ENCODE results near the gene RNF150. TPM values are rescaled to one million over a fixed set of nuclear protein-coding genes. Genes with fewer than 3 reads are reported as not detected.

Gene RNF150
- total and polyA plus RNA-seq, 2 experiments from 2014 or later = 4.2 to 9.2 TPM

DNA sequence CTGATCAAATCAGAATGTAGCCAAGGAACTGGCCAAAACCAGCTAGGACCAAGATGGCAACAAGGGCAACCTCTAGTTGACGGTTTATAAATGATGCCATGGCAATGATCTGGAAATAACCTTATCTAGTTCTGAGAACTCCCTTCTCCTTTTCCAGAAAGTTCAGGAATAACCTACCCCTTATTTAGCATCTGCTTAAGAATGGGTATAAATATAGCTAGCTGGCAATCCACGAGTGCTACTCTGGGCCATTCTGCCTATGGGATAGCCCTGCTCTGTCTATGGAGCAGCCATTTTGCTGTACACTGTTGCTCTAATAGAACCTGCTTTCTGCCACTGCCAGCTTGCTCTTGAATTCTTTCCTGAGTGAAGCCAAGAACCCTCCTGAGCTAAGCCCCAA is 192.7 kb downstream of the RNF150 start:
- no peak overlapping the region for H2AFZ ChIP-seq
- H4K20me1 ChIP-seq (ENCODE audit: insufficient read depth, poor library complexity, severe bottlenecking) = no peaks in the 10 kb centered on the region
- no peak overlapping the region for H3K27ac ChIP-seq
- H3K36me3 ChIP-seq (replicated peaks; ENCODE audit: insufficient read depth, low read depth) = no peaks in the 10 kb centered on the region
- TF ChIP-seq, protein P1, sequence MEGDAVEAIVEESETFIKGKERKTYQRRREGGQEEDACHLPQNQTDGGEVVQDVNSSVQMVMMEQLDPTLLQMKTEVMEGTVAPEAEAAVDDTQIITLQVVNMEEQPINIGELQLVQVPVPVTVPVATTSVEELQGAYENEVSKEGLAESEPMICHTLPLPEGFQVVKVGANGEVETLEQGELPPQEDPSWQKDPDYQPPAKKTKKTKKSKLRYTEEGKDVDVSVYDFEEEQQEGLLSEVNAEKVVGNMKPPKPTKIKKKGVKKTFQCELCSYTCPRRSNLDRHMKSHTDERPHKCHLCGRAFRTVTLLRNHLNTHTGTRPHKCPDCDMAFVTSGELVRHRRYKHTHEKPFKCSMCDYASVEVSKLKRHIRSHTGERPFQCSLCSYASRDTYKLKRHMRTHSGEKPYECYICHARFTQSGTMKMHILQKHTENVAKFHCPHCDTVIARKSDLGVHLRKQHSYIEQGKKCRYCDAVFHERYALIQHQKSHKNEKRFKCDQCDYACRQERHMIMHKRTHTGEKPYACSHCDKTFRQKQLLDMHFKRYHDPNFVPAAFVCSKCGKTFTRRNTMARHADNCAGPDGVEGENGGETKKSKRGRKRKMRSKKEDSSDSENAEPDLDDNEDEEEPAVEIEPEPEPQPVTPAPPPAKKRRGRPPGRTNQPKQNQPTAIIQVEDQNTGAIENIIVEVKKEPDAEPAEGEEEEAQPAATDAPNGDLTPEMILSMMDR (IDR thresholded peaks at IDR 0.05; ENCODE audit: poor library complexity) = no peak
- TF ChIP-seq EZH2 (IDR thresholded peaks at IDR 0.05; ENCODE audit: borderline replicate concordance) = no peak
- TF ChIP-seq EZH2phosphoT487 (IDR thresholded peaks at IDR 0.05; ENCODE audit: low read depth, severe bottlenecking, unreplicated experiment) = no peak
- no peaks in the 10 kb centered on the region for H3K9me2 ChIP-seq (replicated peaks; ENCODE audit: insufficient read depth)
- no peak for DNase-seq (ENCODE audit: low spot score)
- no peak overlapping the region for H3K4me3 ChIP-seq
- H3K79me2 ChIP-seq = no peaks in the 10 kb centered on the region
- H3K4me1 ChIP-seq (ENCODE audit: insufficient read depth) = peaks cover 7% of the 10 kb centered on the region
- no peak overlapping the region for H3K4me2 ChIP-seq
- no peaks in the 10 kb centered on the region for H3K9me3 ChIP-seq (ENCODE audit: low read depth)
- H3K27me3 ChIP-seq = no peaks in the 10 kb centered on the region
- WGBS (ENCODE audit: low lambda C conversion rate, missing lambda C conversion rate) = 93% methylated on average over 2 of the region's 2 CpGs

- Histone ChIP-seq H3K9me3 (ENCODE audit: low read depth) (no peaks in the 10 kb centered on the region), H3K27ac (no peak overlapping the region), H3K4me3 (no peak overlapping the region), H2AFZ (no peak overlapping the region), H4K20me1 (ENCODE audit: insufficient read depth, poor library complexity, severe bottlenecking) (no peaks in the 10 kb centered on the region), H3K4me2 (no peak overlapping the region), H3K4me1 (ENCODE audit: insufficient read depth) (peaks cover 7% of the 10 kb centered on the region), H3K36me3 (replicated peaks; ENCODE audit: insufficient read depth, low read depth) (no peaks in the 10 kb centered on the region), H3K27me3 (no peaks in the 10 kb centered on the region), H3K79me2 (no peaks in the 10 kb centered on the region), H3K9me2 (replicated peaks; ENCODE audit: insufficient read depth) (no peaks in the 10 kb centered on the region)
- no peak for DNase-seq (ENCODE audit: low spot score)
- 52% methylated on average over 6 of the region's 6 CpGs for WGBS (ENCODE audit: low lambda C conversion rate, missing lambda C conversion rate)
- TF ChIP-seq EZH2 (IDR thresholded peaks at IDR 0.05; ENCODE audit: borderline replicate concordance) = no peak
- TF ChIP-seq, protein P1 (IDR thresholded peaks at IDR 0.05; ENCODE audit: poor library complexity) = no peak
- TF ChIP-seq EZH2phosphoT487 (IDR thresholded peaks at IDR 0.05; ENCODE audit: low read depth, severe bottlenecking, unreplicated experiment) = no peak
These were observed 195.4 kb downstream of the RNF150 start for GRCh38 chr4:140937866-140938265.

GRCh38 chr4:140935254-140935653 is 198.0 kb downstream of the RNF150 start:
- no peaks in the 10 kb centered on the region for H3K36me3 ChIP-seq (replicated peaks; ENCODE audit: insufficient read depth, low read depth)
- no peaks in the 10 kb centered on the region for H3K79me2 ChIP-seq
- H4K20me1 ChIP-seq (ENCODE audit: insufficient read depth, poor library complexity, severe bottlenecking) = no peaks in the 10 kb centered on the region
- WGBS (ENCODE audit: low lambda C conversion rate, missing lambda C conversion rate) = 62% methylated on average over 4 of the region's 4 CpGs
- H3K9me3 ChIP-seq (ENCODE audit: low read depth) = no peaks in the 10 kb centered on the region
- H3K4me3 ChIP-seq = no peak overlapping the region
- no peak overlapping the region for H2AFZ ChIP-seq
- H3K4me2 ChIP-seq = no peak overlapping the region
- TF ChIP-seq, protein P1 (IDR thresholded peaks at IDR 0.05; ENCODE audit: poor library complexity) = no peak
- H3K27me3 ChIP-seq = peaks cover 4% of the 10 kb centered on the region
- no peaks in the 10 kb centered on the region for H3K9me2 ChIP-seq (replicated peaks; ENCODE audit: insufficient read depth)
- no peak overlapping the region for H3K27ac ChIP-seq
- peaks cover 15% of the 10 kb centered on the region for H3K4me1 ChIP-seq (ENCODE audit: insufficient read depth)
- peak; percentile 8 for DNase-seq (ENCODE audit: low spot score)

DNA sequence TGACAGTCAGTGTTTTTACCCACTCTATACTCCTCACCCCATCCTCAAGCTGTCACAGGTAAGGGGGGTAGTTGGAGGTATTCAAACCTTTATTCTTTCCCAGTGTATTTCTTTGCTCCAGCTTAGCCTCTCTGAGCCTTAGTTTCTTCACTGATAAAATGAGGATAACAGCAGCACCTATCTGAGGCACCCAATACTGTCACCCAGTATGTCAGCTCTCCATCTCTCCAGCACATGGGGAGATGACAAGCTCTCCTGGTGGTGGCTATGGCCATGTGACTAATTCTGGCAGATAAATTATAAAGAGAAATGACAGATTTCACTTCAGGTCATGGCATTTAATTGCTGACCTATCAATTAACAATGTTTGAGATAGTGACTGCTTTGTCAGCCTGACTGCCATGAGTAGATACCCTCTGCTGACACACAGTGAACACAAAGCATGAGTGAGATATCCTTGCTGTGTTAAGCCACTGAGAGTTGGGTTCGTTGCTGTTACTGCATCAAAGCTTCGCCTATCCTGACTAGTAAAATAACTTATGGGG is 200.7 kb downstream of the RNF150 start:
- Histone ChIP-seq H3K79me2 (no peaks in the 10 kb centered on the region), H3K4me3 (no peak overlapping the region), H3K4me2 (no peak overlapping the region), H2AFZ (no peak overlapping the region), H3K27me3 (peaks cover 4% of the 10 kb centered on the region), H3K4me1 (ENCODE audit: insufficient read depth) (peaks cover 8% of the 10 kb centered on the region), H4K20me1 (ENCODE audit: insufficient read depth, poor library complexity, severe bottlenecking) (no peaks in the 10 kb centered on the region), H3K27ac (no peak overlapping the region), H3K9me2 (replicated peaks; ENCODE audit: insufficient read depth) (no peaks in the 10 kb centered on the region), H3K36me3 (replicated peaks; ENCODE audit: insufficient read depth, low read depth) (no peaks in the 10 kb centered on the region), H3K9me3 (ENCODE audit: low read depth) (no peaks in the 10 kb centered on the region)
- no peak for DNase-seq (ENCODE audit: low spot score)
- WGBS (ENCODE audit: low lambda C conversion rate, missing lambda C conversion rate) = 87% methylated on average over 2 of the region's 2 CpGs
- TF ChIP-seq EZH2phosphoT487 (IDR thresholded peaks at IDR 0.05; ENCODE audit: low read depth, severe bottlenecking, unreplicated experiment) (no peak), EZH2 (IDR thresholded peaks at IDR 0.05; ENCODE audit: borderline replicate concordance) (no peak)
- TF ChIP-seq, protein P1 (IDR thresholded peaks at IDR 0.05; ENCODE audit: poor library complexity) = no peak
